ENCODE results near the gene NLRP9.

Gene NLRP9

GRCh38 chr19:55703790-55704215, 34.4 kb downstream of the NLRP9 start:
- DNase-seq (ENCODE audit: low spot score), result peak; percentile 15

DNA sequence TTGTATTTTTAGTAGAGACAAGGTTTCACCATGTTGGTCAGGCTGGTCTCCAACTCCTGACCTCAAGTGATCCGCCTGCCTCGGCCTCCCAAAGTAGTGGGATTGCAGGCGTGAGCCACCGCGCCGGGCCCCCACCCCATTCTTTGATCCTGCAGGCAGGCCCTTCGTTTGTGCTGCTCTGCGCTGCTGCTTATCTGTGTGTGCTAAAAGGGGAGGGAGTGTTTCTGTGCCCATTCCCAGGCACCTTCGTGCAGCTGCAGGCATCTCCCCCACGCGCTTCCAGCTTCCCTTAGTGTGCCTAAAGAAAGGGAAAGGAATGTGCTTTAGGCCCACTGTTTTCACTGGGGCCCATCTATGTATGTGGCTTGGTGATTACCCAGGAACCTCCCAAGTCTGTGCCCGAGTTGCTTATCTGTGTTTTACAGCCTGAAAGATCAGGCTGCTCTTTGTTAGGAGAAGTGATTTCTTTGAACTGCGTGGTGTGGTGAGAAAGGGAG, 36.0 kb downstream of the NLRP9 start:
- DNase-seq (ENCODE audit: low spot score), result no peak

- DNase-seq (ENCODE audit: low spot score), result no peak
These were observed 37.4 kb downstream of the NLRP9 start for GRCh38 chr19:55700813-55701212.

DNA sequence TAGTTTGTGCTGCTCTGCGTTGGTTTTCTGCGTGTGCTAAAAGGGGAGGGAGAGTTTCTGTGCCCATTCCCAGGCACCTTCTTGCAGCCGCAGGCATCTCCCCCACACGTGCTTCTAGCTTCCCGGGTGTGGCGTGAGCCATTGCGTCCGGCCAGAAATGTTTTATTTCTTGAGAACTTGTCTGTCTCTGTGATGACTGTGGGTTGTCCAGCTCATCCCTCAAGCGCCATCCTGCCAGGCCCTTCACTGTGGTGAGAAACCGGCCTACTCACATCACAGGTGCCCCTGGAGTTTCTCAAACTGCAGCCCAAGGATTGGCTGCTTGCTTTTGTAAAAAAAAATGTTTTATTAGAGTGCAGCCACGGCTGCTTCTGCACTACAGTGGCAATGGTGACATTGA, 39.0 kb downstream of the NLRP9 start:
- no peak for DNase-seq (ENCODE audit: low spot score)

DNA sequence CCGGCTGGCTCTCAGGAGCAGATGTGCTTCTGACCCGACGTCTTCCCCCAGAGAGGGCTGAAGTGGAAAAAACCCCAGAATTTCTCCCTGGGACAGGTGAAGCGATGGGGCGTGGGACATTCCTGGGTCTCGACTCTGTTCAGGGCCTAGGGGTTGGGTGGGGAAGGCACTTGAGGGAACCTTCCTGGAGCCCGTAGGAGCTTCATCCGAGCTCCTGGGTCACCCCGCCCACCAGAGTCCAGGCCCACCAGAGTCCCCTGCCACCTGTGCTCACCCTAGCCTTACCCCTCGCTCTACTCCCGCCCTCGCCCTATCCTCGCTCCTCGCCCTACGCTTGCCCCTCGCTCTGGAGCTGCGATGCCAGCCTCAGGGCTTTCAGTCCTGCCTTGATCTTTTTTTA, 39.9 kb downstream of the NLRP9 start:
- no peak for DNase-seq (ENCODE audit: low spot score)

DNA sequence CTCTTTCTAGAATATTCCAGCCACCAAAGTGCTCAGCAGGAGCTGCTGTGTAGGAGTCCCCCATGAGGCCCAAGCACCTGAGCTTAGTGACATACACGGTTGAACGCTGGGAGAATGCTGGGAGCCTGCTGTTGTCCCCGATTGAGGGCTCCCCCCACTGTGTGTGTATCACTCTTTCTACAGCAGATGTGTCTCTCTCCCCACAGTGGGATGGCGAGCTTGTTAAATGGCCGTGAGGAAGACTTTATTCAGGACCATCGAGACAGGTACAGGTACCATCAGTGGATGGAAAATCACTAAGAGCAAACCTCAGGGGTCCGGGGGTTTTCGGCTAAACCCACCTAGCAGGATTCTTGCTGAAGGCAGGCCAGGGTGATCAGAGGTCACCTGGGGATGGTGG, 40.5 kb downstream of the NLRP9 start:
- no peak for DNase-seq (ENCODE audit: low spot score)

DNA sequence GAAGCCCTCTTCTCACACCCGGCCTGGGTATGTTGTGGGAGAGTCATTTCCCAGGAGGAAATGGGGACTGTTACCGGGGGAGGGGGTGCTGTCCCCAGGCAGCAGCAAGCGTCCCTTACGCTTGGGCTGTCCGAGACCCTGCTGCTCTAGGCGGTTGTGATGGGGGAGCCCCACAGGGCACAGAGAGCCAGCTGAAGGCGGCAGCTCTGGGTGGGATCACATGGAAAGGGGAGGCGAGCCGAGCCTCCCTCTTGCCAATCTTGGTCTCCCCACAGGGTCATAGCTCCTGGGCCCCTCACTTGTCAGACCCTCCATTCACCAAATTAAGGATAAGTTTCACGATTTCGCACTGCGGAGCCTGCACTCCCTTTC, 41.1 kb downstream of the NLRP9 start:
- no peak for DNase-seq (ENCODE audit: low spot score)

- DNase-seq (ENCODE audit: low spot score), result no peak
These were observed 41.7 kb downstream of the NLRP9 start for GRCh38 chr19:55696301-55697068.

DNA sequence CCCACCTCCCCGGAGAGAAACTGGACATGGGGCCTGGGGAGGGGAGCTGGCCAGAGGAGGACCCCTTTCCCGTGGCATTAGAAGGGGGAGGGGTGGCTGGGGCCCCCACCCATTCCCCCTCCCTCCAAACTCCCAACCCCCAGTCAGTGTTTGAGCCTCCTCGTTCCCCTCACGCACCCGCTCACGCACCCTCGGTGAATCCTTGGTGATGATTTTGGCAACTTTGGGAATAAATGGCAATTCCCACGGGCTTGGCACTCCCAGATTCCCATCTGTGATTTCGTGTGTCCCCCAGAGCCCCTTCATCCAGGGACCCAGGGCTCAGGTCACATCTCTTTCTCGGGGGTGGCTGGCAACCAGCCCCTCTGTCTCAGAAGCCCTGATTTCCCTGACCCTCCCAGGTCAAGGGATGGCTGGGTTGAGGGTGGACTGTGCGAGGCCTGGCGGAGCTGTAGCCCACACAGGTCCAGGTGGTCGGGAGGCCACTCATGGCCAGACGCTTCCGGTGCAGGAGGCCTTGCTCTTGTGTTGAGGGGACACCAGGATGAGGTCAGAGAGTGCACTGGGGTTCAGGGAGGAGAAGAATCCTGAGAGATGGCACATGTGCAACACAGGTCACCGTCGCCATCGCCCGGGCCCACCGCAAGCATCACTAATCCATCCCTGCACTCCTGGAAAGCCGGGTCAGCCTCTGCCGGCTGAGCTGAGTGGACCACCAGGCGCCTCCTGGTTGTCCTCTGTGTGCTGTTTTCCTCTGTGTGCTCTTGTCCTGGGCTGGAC, 42.5 kb downstream of the NLRP9 start:
- DNase-seq (ENCODE audit: low spot score), result no peak

DNA sequence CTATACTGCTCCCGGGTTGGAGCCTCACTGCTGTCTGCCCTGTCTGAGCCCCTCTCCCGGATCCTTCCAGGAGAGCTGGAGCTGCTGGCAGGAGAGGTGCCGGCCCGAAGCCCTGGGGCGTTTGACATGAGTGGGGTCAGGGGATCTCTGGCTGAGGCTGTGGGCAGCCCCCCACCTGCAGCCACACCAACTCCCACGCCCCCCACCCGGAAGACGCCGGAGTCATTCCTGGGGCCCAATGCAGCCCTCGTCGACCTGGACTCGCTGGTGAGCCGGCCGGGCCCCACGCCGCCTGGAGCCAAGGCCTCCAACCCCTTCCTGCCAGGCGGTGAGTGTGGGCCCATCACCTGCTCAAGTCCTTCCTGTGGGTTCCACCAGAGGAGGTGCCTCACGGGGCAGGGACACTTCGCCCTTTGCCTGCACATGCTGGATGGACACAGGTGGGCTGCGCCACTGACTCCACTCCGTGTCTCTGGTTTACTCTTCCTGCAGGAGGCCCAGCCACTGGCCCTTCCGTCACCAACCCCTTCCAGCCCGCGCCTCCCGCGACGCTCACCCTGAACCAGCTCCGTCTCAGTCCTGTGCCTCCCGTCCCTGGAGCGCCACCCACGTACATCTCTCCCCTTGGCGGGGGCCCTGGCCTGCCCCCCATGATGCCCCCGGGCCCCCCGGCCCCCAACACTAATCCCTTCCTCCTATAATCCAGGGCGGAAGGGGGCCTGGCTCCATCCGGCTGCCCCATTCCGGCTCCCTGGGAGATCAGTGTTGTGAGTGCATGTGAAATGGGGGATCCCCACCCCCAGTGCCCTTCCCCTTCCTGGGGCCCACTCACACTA, 43.3 kb downstream of the NLRP9 start:
- no peak for DNase-seq (ENCODE audit: low spot score)

GRCh38 chr19:55694241-55694655, 44.0 kb downstream of the NLRP9 start:
- no peak for DNase-seq (ENCODE audit: low spot score)

DNA sequence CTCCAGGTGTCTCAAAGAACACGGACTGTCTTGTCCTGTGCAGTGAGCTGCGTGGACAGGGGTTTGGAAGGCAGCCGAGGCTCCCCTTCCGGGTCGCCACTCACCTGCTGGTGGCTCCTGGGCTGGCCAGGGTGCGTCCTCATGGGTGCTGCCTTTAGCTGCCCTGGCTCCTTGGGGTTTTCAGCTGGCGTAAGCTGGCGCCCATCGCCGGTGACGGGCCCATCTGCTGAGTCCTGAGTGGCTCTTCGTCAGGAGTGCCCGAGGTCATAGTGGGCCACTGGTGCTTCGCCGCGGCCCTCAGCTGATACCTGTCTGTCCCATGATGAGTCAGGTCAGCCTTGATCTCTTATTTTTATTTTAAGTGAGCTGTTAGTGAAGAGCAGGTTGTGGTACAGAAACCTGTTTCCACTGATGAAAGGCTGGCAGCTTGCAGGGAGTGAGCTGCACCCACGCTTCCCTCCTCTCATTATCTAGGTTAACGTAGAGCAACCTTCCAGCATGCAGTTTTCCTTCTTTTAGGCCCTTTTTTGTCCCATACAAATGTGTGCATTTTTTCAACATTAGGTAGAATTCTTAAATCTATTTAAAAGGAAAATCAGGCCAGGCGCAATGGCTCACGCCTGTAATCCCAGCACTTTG, 44.7 kb downstream of the NLRP9 start:
- DNase-seq (ENCODE audit: low spot score), result no peak

DNA sequence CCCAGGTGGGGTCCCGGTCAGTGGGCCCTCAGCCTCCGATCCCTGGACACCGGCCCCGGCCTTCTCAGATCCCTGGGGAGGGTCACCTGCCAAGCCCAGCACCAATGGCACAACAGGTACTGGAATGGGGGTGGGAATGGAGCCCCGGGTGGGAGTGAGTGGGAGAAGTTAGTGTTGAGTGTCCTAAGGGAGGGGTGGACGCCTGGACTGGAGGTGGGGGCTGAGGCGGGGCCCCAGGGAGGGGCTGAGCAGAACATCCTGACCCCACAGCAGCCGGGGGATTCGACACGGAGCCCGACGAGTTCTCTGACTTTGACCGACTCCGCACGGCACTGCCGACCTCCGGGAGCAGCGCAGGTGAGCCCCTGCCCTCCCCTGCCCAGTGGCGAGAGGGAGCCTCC, 45.5 kb downstream of the NLRP9 start:
- DNase-seq (ENCODE audit: low spot score), result no peak

- DNase-seq (ENCODE audit: low spot score), result no peak
These were observed 46.4 kb downstream of the NLRP9 start for GRCh38 chr19:55691561-55692481.

GRCh38 chr19:55690769-55691545, 47.2 kb downstream of the NLRP9 start:
- DNase-seq (ENCODE audit: low spot score), result no peak

DNA sequence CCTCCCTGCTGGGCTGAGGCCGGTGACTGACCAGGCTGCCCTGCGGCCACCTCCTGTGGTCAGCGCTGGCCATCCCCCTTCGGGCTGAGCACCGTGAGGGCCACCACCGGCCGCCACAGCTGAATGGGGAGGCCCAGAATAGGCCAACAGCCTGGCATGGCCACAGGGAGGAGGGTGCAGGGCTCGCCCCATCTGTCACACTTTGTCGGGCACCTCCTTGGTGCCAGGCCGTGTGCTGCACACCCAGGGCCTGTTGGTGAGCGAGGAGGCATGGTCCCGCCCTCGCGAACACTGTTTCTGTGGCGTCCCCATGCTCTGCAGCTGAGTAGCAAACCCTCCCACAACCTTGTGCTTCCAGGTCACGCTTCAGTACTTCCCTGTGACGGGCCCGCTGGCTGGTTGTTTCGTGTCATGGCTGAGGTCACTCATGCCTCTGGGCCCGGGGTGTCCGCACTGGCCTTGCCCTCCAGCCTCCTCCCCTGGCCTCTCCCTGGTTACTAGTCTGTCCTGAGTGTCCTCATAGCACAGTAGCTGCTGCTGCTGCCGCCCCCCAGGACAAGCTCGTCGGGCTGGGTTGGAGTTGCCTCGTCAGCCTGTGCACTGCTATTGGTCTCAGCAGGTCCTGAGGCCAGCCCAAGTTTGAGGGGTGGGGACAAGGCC, 48.0 kb downstream of the NLRP9 start:
- DNase-seq (ENCODE audit: low spot score), result no peak

DNA sequence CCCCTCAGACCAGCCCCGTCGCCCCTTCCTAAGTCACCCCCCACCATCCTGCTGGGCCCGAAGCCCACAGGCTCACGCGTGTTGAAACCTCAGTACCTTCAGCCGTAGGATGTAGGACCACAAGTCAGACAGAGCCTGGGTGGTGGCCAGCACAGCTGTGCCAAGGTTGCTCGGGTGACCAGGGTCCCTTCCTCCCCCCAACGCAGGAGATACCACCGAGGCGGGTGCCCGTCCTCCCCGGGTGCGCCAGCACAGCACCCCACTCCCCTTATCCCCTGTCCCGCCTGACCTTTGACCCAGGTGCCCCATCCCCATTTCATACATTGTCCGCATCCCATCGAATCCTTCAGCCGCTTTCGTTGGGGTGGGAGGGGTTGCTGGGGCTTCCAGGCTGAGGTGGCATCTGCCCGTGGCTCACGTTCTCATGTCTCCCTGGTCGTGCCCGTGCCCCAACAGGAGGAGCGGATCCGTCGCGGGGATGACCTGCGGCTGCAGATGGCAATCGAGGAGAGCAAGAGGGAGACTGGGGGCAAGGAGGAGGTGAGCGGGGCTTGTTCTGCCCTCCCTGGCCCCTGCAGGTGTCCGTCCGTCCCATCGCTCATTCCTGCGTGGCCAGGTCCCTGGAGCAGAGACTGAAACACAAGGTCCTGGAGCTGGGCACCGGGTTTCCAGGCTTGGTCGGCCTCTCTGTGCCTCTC, 48.6 kb downstream of the NLRP9 start:
- DNase-seq (ENCODE audit: low spot score), result no peak

DNA sequence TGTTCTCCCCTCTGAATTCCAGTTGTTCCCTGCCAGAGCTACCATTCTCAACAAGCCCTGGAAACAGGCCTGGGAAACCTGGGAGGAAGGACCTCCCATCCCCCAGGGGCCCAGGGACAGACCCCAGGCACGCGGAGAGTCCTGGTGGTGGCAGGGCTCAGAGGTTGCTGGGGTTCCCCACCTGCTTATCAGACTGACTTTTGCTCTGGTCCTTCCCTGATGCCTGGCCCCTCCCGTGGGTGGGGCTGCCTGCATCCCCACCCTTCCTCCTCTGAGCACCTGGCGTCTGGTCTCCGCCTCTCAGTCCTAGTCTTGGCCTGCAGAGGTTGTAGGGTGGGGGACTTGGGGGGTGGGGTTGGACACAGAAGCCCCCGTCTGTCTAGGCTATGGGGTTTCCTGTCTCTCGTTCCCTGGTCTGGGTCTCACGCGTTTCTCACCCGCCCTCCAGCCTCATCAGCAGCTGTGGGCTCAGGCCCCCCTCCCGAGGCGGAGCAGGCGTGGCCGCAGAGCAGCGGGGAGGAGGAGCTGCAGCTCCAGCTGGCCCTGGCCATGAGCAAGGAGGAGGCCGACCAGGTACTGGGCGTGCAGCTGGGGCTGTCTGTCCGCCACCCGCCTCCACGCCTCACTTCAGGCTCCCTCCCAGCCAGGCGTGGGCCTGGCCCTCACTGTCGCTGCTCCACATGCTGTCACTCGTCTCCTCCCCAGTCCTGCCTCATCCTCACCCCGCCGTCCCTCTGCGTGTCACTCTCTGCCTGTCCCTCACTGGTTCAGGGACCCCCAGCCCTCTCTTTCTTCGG, 49.6 kb downstream of the NLRP9 start:
- DNase-seq (ENCODE audit: low spot score), result no peak

Measured in globus pallidus (tissue), 1 donor.